ENCODE results near the gene FRY.

The FRY gene

DNA sequence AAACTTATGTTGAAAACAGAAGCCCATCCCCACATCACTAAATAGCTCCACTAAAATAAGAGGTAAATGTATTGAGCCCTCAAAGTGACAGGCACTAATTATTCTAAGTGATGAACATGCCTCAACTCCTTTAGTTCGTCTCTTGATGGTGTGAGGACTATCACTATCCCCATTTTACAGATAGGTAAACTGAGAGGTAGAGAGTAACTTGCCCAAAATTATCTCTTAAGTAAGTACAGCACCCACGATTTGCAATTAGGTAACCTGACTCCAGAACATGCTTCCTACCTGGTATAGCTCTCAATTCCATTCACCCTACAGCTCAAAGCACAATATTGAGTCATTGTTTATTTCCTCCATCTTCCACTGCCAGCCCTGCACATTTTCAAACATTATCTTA, 270.9 kb downstream of the FRY start:
- TF ChIP-seq, protein P1, sequence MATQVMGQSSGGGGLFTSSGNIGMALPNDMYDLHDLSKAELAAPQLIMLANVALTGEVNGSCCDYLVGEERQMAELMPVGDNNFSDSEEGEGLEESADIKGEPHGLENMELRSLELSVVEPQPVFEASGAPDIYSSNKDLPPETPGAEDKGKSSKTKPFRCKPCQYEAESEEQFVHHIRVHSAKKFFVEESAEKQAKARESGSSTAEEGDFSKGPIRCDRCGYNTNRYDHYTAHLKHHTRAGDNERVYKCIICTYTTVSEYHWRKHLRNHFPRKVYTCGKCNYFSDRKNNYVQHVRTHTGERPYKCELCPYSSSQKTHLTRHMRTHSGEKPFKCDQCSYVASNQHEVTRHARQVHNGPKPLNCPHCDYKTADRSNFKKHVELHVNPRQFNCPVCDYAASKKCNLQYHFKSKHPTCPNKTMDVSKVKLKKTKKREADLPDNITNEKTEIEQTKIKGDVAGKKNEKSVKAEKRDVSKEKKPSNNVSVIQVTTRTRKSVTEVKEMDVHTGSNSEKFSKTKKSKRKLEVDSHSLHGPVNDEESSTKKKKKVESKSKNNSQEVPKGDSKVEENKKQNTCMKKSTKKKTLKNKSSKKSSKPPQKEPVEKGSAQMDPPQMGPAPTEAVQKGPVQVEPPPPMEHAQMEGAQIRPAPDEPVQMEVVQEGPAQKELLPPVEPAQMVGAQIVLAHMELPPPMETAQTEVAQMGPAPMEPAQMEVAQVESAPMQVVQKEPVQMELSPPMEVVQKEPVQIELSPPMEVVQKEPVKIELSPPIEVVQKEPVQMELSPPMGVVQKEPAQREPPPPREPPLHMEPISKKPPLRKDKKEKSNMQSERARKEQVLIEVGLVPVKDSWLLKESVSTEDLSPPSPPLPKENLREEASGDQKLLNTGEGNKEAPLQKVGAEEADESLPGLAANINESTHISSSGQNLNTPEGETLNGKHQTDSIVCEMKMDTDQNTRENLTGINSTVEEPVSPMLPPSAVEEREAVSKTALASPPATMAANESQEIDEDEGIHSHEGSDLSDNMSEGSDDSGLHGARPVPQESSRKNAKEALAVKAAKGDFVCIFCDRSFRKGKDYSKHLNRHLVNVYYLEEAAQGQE (IDR thresholded peaks at IDR 0.05; ENCODE audit: insufficient read depth in 1 of 2, low read depth in 2 of 2, low read length in 2 of 2), result no peak
- TF ChIP-seq POLR2AphosphoS5 (IDR thresholded peaks at IDR 0.05; ENCODE audit: low read depth, low read length) (no peak), SIN3A (IDR thresholded peaks at IDR 0.05; ENCODE audit: borderline replicate concordance, insufficient read depth, low read length) (no peak)

DNA sequence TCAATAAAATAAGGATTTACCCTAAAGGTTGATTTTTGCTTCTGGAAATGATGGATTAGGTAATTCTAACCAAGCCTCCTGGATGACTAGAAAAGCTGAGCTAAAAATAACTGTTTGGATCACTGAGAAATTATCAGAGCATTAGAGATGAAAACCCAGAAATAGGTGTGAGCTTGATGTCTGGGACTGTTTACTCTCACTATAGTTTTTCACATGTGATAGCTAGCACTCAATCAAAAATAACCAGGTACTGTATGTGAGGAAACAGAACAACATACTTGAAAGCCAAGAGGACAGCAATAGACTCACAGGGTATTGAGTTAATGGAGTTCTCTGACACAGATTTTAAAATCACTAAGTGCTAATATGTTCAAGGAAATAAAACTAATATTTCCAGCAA, 274.1 kb downstream of the FRY start:
- no peak for TF ChIP-seq SIN3A (IDR thresholded peaks at IDR 0.05; ENCODE audit: borderline replicate concordance, insufficient read depth, low read length)
- no peak for TF ChIP-seq POLR2AphosphoS5 (IDR thresholded peaks at IDR 0.05; ENCODE audit: low read depth, low read length)
- no peak for TF ChIP-seq FOXP2 (optimal IDR thresholded peaks at IDR 0.05; ENCODE audit: borderline replicate concordance, extremely low read depth, extremely low read length, insufficient read depth)
- TF ChIP-seq TAF1 (IDR thresholded peaks at IDR 0.05; ENCODE audit: borderline replicate concordance, insufficient read depth, low read length), result no peak
- TF ChIP-seq, protein P1 (IDR thresholded peaks at IDR 0.05; ENCODE audit: insufficient read depth in 1 of 2, low read depth in 2 of 2, low read length in 2 of 2), result no peak

DNA sequence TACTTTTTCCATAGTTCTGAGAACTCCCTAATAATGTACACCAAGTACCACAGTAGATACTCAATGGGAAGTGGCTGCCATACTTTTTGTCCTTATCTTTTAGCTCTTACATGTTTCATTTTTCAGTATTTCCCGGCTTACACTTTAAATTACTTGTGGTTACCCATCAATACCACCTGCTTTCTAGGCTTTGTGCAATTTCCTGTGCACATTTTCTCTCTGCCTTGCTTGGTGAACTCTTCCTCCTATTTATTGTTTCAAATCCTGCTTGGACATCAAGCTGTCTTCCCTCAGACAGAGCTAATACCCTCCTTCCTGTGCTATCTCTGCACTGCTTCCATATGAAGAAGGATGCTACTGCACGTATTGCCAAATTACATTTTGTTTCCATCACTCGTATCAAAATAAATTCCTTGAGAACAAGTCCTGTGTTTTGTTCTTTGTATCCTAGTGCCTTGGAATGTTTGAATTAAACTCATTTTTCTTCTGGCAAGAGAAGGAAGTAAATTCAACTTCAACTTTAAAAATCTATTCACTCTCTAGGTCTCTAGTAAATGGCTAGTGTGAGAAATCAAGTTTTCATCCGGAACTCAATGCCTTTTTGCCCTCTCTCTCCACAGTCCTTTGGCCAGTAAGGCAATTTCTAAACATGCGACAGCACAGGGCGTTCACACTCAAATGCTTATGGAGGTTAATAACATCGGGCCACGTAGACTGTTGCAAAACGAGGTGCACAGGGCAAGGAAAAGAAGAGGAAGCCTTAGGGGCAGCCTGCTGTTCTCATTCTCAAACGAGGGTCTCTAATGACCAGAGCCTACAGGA, 277.9 kb downstream of the FRY start:
- TF ChIP-seq, protein P1 (IDR thresholded peaks at IDR 0.05; ENCODE audit: insufficient read depth in 1 of 2, low read depth in 2 of 2, low read length in 2 of 2), result no peak
- no peak for TF ChIP-seq TAF1 (IDR thresholded peaks at IDR 0.05; ENCODE audit: borderline replicate concordance, insufficient read depth, low read length)
- no peak for TF ChIP-seq SIN3A (IDR thresholded peaks at IDR 0.05; ENCODE audit: borderline replicate concordance, insufficient read depth, low read length)
- TF ChIP-seq FOXP2 (optimal IDR thresholded peaks at IDR 0.05; ENCODE audit: borderline replicate concordance, extremely low read depth, extremely low read length, insufficient read depth), result no peak
- TF ChIP-seq POLR2AphosphoS5 (IDR thresholded peaks at IDR 0.05; ENCODE audit: low read depth, low read length), result no peak

DNA sequence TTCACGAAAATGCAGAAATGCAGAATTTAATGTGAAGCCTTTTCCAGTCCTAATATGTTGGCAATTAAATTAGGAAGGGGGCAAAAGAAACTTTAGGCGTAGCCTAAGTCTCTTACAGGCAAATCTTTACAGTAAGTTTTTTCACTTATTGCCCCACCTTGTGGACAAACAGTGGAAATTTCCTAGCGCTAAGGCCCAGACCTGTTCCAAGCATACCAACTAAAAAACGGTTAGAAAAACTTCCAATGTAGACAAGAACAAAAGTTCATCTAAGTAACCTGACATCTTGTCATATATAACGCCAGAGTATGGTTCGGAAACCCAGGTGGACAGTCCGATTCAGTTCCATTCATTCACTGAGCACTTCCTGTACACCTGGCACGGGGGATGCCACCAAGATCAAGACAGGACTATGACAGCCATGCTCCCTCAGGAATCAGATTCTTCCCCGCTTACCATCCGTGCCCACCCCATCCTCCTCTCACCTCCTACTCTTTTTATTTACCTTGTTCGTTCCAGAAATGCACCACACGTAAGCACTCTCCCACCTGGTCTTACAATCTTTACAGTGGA, 278.6 kb downstream of the FRY start:
- TF ChIP-seq, protein P1 (IDR thresholded peaks at IDR 0.05; ENCODE audit: insufficient read depth in 1 of 2, low read depth in 2 of 2, low read length in 2 of 2), result no peak
- TF ChIP-seq TAF1 (IDR thresholded peaks at IDR 0.05; ENCODE audit: borderline replicate concordance, insufficient read depth, low read length), result no peak
- no peak for TF ChIP-seq SIN3A (IDR thresholded peaks at IDR 0.05; ENCODE audit: borderline replicate concordance, insufficient read depth, low read length)
- TF ChIP-seq FOXP2 (optimal IDR thresholded peaks at IDR 0.05; ENCODE audit: borderline replicate concordance, extremely low read depth, extremely low read length, insufficient read depth), result no peak
- no peak for TF ChIP-seq POLR2AphosphoS5 (IDR thresholded peaks at IDR 0.05; ENCODE audit: low read depth, low read length)
